Measurements from ENCODE around the gene FOXF2.

DNA sequence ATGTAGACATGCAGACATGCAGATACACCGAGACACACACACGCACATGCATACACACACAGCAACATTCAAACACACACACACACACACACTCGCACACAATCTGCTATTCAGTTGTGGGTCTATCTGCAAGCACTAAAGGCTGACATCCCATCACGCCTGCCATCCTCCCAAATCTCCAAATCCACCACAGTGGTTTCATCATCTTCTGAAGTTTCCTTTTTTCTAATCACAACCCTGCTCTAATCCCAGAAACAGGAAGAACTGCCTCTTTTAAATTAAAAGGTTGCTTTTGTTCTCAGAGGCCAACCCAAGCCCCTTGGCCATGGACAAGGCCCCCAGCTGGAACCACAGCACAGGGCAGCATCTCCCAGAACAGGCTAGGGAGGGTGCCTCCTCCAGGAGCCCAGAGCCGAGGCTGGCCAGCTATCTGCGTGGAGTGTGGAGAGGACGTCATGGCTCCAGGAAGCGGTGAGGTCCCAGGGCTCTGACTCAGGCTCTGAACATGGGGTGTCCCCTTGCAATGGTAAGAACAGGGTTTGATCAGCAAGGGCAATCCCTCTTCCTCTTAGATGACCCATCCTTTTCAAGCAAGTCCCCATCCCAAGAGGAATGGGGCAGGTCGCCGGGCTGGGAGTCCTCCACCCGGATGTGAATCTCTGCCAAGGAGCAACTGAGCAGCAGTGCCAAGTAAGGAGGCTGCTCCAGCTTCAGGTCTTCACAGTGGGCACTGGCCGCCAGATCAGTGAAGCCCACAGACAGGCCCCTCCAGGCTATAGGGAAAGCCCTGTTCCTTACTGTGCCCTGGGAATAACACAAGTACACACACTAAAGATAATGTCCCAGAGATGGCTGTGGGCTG, 14.7 kb downstream of the FOXF2 start:
- TF ChIP-seq, protein P1, sequence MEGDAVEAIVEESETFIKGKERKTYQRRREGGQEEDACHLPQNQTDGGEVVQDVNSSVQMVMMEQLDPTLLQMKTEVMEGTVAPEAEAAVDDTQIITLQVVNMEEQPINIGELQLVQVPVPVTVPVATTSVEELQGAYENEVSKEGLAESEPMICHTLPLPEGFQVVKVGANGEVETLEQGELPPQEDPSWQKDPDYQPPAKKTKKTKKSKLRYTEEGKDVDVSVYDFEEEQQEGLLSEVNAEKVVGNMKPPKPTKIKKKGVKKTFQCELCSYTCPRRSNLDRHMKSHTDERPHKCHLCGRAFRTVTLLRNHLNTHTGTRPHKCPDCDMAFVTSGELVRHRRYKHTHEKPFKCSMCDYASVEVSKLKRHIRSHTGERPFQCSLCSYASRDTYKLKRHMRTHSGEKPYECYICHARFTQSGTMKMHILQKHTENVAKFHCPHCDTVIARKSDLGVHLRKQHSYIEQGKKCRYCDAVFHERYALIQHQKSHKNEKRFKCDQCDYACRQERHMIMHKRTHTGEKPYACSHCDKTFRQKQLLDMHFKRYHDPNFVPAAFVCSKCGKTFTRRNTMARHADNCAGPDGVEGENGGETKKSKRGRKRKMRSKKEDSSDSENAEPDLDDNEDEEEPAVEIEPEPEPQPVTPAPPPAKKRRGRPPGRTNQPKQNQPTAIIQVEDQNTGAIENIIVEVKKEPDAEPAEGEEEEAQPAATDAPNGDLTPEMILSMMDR (IDR thresholded peaks at IDR 0.05; ENCODE audit: insufficient read depth, low read depth, low read length): no peak
- TF ChIP-seq EZH2 (IDR thresholded peaks at IDR 0.05; ENCODE audit: insufficient read depth, low read length): no peak
